Adrenal gland (tissue), 12 donors: ENCODE data around the gene CNTN2. TPM values are rescaled to one million over a fixed set of nuclear protein-coding genes. Genes with fewer than 3 reads are reported as not detected.

Experiments
- DNase-seq, 7 donors: peaks; one replicate each; pipeline ENCODE4 v3.0.0-alpha.2; 2019 to 2020
- H3K27ac ChIP-seq, 5 donors: fragments of 200-600 bp; sonication (generic) in 4 of 5; 1 replicate in 3 of 5; 2 replicates in 2 of 5; pipeline versions ENCODE4 v1.5.1 to v1.8.0; 2016 to 2020; ENCODE audit warnings: mild to moderate bottlenecking in 1 of 5
- H3K27me3 ChIP-seq: fragments of 200-600 bp; 2 replicates; pipeline ENCODE4 v1.8.0; 2021
- H3K36me3 ChIP-seq, 2 donors: fragments of 200-600 bp; replicated peaks in 1 of 2; 1 replicate in 1 of 2; 2 replicates in 1 of 2; pipeline versions ENCODE4 v1.5.1 to v1.8.0; 2018 to 2022
- H3K4me1 ChIP-seq, 2 donors: fragments of 200-600 bp; replicated peaks in 1 of 2; 1 replicate in 1 of 2; 2 replicates in 1 of 2; pipeline versions ENCODE4 v1.5.1 to v1.8.0; 2018 to 2021
- H3K4me3 ChIP-seq, 4 donors: fragments of 200-600 bp; sonication (generic) in 3 of 4; one replicate each; pipeline ENCODE4 v1.5.1; 2016 to 2018
- H3K9me3 ChIP-seq, 3 donors: fragments of 200-600 bp; sonication (generic) in 1 of 3; replicated peaks in 1 of 3; 1 replicate in 2 of 3; 2 replicates in 1 of 3; pipeline versions ENCODE4 v1.5.1 to v1.8.0; 2016 to 2021
- POLR2A ChIP-seq, 2 donors: fragments of 450-650 bp; IDR thresholded peaks; one replicate each; pipeline ENCODE4 v1.6.1; 2017; ENCODE audit warnings: antibody characterized with exemption in 2 of 2, mild to moderate bottlenecking in 2 of 2, moderate library complexity in 1 of 2
- WGBS, 4 donors: extraction: QIAGEN DNeasy Blood & Tissue Kit in 2 of 4; methylation state at CpG; one replicate each; pipeline versions ENCODE4 v1.1.5 to v1.1.7; 2013 to 2017; 5-methylcytosine and 5-hydroxymethylcytosine counted together
- intact Hi-C, 2 donors: fragments of 100-400 bp; cut with DNase I; formaldehyde crosslinking; loops; one replicate each; pipeline versions ENCODE4 v1.14.1 to v1.15.0; 2022 to 2023
- polyA plus RNA-seq, 3 donors: library from polyadenylated mRNA; stranded (reverse); fragments of 200-250 nt in 2 of 3; fragments of 350-450 nt in 1 of 3; fragmentation: Illumina TruSeq in 1 of 3; extraction: RNeasy Lipid Tissue Mini Kit (QIAGEN cat#74804) in 1 of 3; gene quantifications; one replicate each; pipeline ENCODE4 v1.2.3, GENCODE V29; 2013 to 2014
- total RNA-seq, 9 donors: library from RNA; depleted of rRNA in 4 of 9; stranded (reverse); fragments of >200 nt in 4 of 9; fragments of 120-200 nt in 1 of 9; fragmentation: NEBNext Ultra II Directional in 1 of 9; extraction: Animal tissue kit (Norgen Biotek cat#: 25700) in 1 of 9; gene quantifications; one replicate each; pipeline versions ENCODE4 v1.1.0 to v1.2.4, GENCODE V29; 2013 to 2023
- TF ChIP-seq, protein P1 (sequence below), 6 experiments: fragments of 450-650 bp in 4 of 6; fragments of 200-600 bp in 2 of 6; sonication (generic) in 1 of 6; IDR thresholded peaks; 1 replicate in 5 of 6; 2 replicates in 1 of 6; pipeline versions ENCODE4 v1.5.1 to v1.8.0; 2016 to 2021; ENCODE audit warnings: antibody characterized with exemption in 6 of 6, mild to moderate bottlenecking in 2 of 6, moderate library complexity in 1 of 6
- donor health status: healthy with polysubstance abuse.
- donor health status: Bipolar disorder and iron deficiency.
- donor health status: DM: yes; HTN: yes; CAD: no.
- donor health status: DM: no; HTN: no; CAD: no.
- donor health status: DM: no; HTN: no; CAD: no.
- donor health status: DM: yes; HTN: yes; CAD: no.

The CNTN2 gene
- total and polyA plus RNA-seq, 12 donors, result 0.08 to 3.2 (median 0.45) TPM; not detected in 1

DNA sequence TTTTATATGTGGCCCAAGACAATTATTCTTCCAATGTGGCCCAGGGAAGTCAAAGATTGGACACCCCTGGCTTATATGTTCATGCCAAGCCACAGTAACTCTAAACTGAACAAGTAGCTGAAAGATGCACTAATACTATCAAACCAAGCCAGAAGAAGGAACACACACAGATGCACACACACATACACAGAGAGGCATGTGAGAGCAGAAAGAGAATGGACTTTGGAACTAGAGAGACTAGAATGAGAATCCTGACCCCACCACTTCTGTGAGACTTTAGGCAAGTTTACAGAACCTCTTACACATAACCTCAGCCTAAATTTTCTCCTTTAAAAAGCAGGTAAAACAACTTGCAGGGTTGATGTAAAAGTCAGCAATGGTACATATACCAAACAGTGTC, 52.4 kb downstream of the CNTN2 start:
- peaks cover 0 to 83% of the 10 kb centered on the region in 2 donors for H3K36me3 ChIP-seq
- no peaks in the 10 kb centered on the region for H3K27me3 ChIP-seq
- TF ChIP-seq, protein P1, sequence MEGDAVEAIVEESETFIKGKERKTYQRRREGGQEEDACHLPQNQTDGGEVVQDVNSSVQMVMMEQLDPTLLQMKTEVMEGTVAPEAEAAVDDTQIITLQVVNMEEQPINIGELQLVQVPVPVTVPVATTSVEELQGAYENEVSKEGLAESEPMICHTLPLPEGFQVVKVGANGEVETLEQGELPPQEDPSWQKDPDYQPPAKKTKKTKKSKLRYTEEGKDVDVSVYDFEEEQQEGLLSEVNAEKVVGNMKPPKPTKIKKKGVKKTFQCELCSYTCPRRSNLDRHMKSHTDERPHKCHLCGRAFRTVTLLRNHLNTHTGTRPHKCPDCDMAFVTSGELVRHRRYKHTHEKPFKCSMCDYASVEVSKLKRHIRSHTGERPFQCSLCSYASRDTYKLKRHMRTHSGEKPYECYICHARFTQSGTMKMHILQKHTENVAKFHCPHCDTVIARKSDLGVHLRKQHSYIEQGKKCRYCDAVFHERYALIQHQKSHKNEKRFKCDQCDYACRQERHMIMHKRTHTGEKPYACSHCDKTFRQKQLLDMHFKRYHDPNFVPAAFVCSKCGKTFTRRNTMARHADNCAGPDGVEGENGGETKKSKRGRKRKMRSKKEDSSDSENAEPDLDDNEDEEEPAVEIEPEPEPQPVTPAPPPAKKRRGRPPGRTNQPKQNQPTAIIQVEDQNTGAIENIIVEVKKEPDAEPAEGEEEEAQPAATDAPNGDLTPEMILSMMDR (IDR thresholded peaks at IDR 0.05), result no peak
- no peak for TF ChIP-seq POLR2A (IDR thresholded peaks at IDR 0.05)
- DNase-seq, result no peak
- no peaks in the 10 kb centered on the region for H3K9me3 ChIP-seq
- H3K27ac ChIP-seq, result no peak overlapping the region
- H3K4me1 ChIP-seq, result no peaks in the 10 kb centered on the region
- intact Hi-C loops, result no loop called here
- no peak overlapping the region for H3K4me3 ChIP-seq

DNA sequence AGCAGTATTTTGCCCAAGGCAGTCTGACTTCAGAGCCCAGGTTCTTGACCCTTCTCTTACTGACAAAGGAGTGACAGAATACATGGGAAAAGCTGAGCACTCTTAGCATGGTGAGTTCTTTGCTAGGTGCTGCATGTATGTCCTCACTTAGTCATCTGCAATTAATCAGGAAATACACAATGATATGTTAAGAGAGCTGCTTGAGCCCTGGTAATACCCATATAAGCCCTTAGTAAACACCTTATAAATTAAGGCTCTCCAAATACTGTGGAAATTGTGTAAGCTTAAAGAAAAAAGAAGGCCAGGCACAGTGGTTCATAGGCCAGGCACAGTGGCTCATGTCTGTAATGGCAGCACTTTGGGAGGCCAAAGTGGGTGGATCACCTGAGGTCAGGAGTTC, 55.2 kb downstream of the CNTN2 start:
- no peak overlapping the region for H3K27ac ChIP-seq
- no peaks in the 10 kb centered on the region for H3K27me3 ChIP-seq
- peaks cover 0 to 91% of the 10 kb centered on the region in 2 donors for H3K36me3 ChIP-seq
- peaks cover 0 to 1% of the 10 kb centered on the region in 2 donors for H3K4me1 ChIP-seq
- no peaks in the 10 kb centered on the region for H3K9me3 ChIP-seq
- intact Hi-C loops, result no loop called here
- no peak overlapping the region for H3K4me3 ChIP-seq
- DNase-seq, result no peak
- TF ChIP-seq POLR2A (IDR thresholded peaks at IDR 0.05), result no peak
- TF ChIP-seq, protein P1 (IDR thresholded peaks at IDR 0.05), result no peak

DNA sequence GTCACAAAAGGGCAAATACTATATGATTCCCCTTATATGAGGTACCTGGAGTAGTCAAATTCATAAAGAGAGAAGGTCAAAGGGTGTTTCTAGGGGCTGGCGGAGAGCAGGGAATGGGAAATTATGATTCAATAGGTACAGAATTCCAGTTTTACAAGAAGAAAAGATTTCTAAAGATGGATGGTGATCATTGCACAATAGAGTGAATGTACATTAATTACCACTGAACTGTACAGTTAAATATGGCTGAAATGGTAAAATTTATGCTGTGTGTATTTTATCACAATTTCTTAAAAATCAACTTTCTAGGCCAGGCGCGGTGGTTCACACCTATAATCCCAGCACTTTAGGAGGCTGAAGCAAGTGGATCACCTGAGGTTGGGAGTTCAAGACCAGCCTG, 59.4 kb downstream of the CNTN2 start:
- intact Hi-C loops, result no loop called here
- no peak for DNase-seq
- TF ChIP-seq, protein P1 (IDR thresholded peaks at IDR 0.05), result no peak
- no peak for TF ChIP-seq POLR2A (IDR thresholded peaks at IDR 0.05)
- peaks cover 0 to 82% of the 10 kb centered on the region in 2 donors for H3K36me3 ChIP-seq
- no peaks in the 10 kb centered on the region for H3K27me3 ChIP-seq
- no peak overlapping the region for H3K4me3 ChIP-seq
- H3K9me3 ChIP-seq, result no peaks in the 10 kb centered on the region
- peak overlapping the region in 1 of 5 donors; percentile 6 for H3K27ac ChIP-seq
- H3K4me1 ChIP-seq, result peaks cover 0 to 5% of the 10 kb centered on the region in 2 donors
- 91 to 99% (median 99%) methylated on average over 3 of the region's 3 CpGs for WGBS, 4 donors

DNA sequence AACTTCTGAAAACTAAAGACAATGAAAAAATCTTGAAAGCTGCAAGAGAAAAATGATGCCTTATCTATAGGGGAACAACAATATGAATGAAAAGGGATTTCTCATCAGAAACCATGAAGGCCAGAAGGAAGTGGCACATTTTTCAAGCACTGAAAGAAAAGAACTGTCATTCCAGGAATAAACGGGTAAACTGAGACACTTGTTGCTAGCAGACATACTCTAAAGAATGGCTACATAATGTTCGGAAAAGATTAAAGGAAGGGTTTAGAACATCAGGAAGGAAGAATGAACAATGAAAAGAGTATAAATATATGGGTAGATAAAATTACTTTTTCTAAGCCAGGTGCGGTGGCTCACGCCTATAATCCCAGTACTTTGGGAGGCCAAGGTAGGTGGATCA, 64.3 kb downstream of the CNTN2 start:
- 93 to 97% (median 96%) methylated on average over 4 of the region's 4 CpGs for WGBS, 4 donors
- TF ChIP-seq POLR2A (IDR thresholded peaks at IDR 0.05), result no peak
- TF ChIP-seq, protein P1 (IDR thresholded peaks at IDR 0.05), result no peak
- no peak overlapping the region for H3K27ac ChIP-seq
- no peaks in the 10 kb centered on the region for H3K9me3 ChIP-seq
- intact Hi-C loops, result no loop called here
- no peak overlapping the region for H3K4me3 ChIP-seq
- peaks cover 0 to 5% of the 10 kb centered on the region in 2 donors for H3K4me1 ChIP-seq
- H3K36me3 ChIP-seq, result peaks cover 0 to 44% of the 10 kb centered on the region in 2 donors
- H3K27me3 ChIP-seq, result no peaks in the 10 kb centered on the region
- DNase-seq, result no peak
